ENCODE results near the gene FOXF2. TPM values are rescaled to one million over a fixed set of nuclear protein-coding genes. Genes with fewer than 3 reads are reported as not detected.

FOXF2 gene
- total RNA-seq, 1 experiment from 2014 or later = not detected

GRCh38 chr6:1380625-1381427, 8.6 kb upstream of the FOXF2 start:
- Histone ChIP-seq H3K9ac (ENCODE audit: low read length) (no peak overlapping the region), H3K4me3 (ENCODE audit: low read length) (no peak overlapping the region), H3K9me2 (replicated peaks; ENCODE audit: low read length) (no peaks in the 10 kb centered on the region), H2AFZ (ENCODE audit: low read length) (no peak overlapping the region), H3F3A (ENCODE audit: low read length, unreplicated experiment) (no peaks in the 10 kb centered on the region), H3K36me3 (ENCODE audit: low read depth, low read length) (no peaks in the 10 kb centered on the region), H3K27ac (ENCODE audit: low read length) (no peak overlapping the region), H3K79me2 (ENCODE audit: low read length) (no peaks in the 10 kb centered on the region), H3K4me1 (ENCODE audit: insufficient read depth, low read length) (no peaks in the 10 kb centered on the region), H3K4me2 (ENCODE audit: low read length) (no peak overlapping the region), H3K9me3 (ENCODE audit: low read length) (no peaks in the 10 kb centered on the region), H4K20me1 (ENCODE audit: low read length) (no peaks in the 10 kb centered on the region), H3K27me3 (ENCODE audit: low read length) (peaks cover 95% of the 10 kb centered on the region)
- TF ChIP-seq EZH2 (IDR thresholded peaks at IDR 0.05; ENCODE audit: low read length, unreplicated experiment) (peak; percentile 88), CTCF (conservative IDR thresholded peaks at IDR 0.05; ENCODE audit: low read depth, low read length) (no peak)
- POLR2A ChIA-PET (ENCODE audit: unreplicated experiment) = no interaction called here
- no peak for ATAC-seq
- DNase-seq = no peak
- BruUV-seq (replicated peaks) = no TSS peak
- intact Hi-C loops (cut with micrococcal nuclease) = loop anchor here (1.0 to 5.0 kb wide), 2 partner anchors 44 to 584 kb away; no protein-coding TSS in a partner anchor
- CTCF ChIA-PET = interaction anchor here (0.6 to 1.0 kb wide), 7 partner anchors 42 to 581 kb away, joined by 3 to 6 read pairs (median 3); no protein-coding TSS in a partner anchor

- peak; percentile 68 for DNase-seq
- Histone ChIP-seq H3K4me1 (ENCODE audit: insufficient read depth, low read length) (no peaks in the 10 kb centered on the region), H3K79me2 (ENCODE audit: low read length) (no peaks in the 10 kb centered on the region), H2AFZ (ENCODE audit: low read length) (peak overlapping the region; percentile 69; the same call in 1 of the 2 replicates), H3F3A (ENCODE audit: low read length, unreplicated experiment) (no peaks in the 10 kb centered on the region), H3K9me3 (ENCODE audit: low read length) (no peaks in the 10 kb centered on the region), H3K9me2 (replicated peaks; ENCODE audit: low read length) (no peaks in the 10 kb centered on the region), H3K4me2 (ENCODE audit: low read length) (peak overlapping the region; percentile 87), H3K27me3 (ENCODE audit: low read length) (peaks cover 86% of the 10 kb centered on the region), H3K4me3 (ENCODE audit: low read length) (peak overlapping the region; percentile 62; the same call in 1 of the 2 replicates), H3K27ac (ENCODE audit: low read length) (no peak overlapping the region), H4K20me1 (ENCODE audit: low read length) (no peaks in the 10 kb centered on the region), H3K36me3 (ENCODE audit: low read depth, low read length) (no peaks in the 10 kb centered on the region), H3K9ac (ENCODE audit: low read length) (no peak overlapping the region)
- BruUV-seq (replicated peaks) = no TSS peak
- CTCF ChIA-PET = interaction anchor here (0.6 to 1.0 kb wide), 6 partner anchors 41 to 582 kb away, joined by 3 to 4 read pairs (median 3); no protein-coding TSS in a partner anchor
- POLR2A ChIA-PET (ENCODE audit: unreplicated experiment) = no interaction called here
- TF ChIP-seq CTCF (conservative IDR thresholded peaks at IDR 0.05; ENCODE audit: low read depth, low read length) (peak; percentile 78), EZH2phosphoT487 (IDR thresholded peaks at IDR 0.05; ENCODE audit: borderline replicate concordance, low read length) (no peak; the same call in 1 of the 2 replicates), EZH2 (IDR thresholded peaks at IDR 0.05; ENCODE audit: low read length, unreplicated experiment) (peak; percentile 17)
- peak; percentile 84 for ATAC-seq
- intact Hi-C loops (cut with micrococcal nuclease) = loop anchor here (1.0 to 5.0 kb wide), 2 partner anchors 44 to 584 kb away; no protein-coding TSS in a partner anchor
Observed at GRCh38 chr6:1381481-1382330, 7.7 kb upstream of the FOXF2 start.
